ENCODE data around the gene POLR3B.

The POLR3B gene

GRCh38 chr12:106415134-106415533, 57.6 kb downstream of the POLR3B start:
- Histone ChIP-seq H3K4me1 (no peaks in the 10 kb centered on the region), H3K36me3 (0 out of 2 replicates have a peak, but pooled peaks cover 9% of the 10 kb centered on the region), H3K4me3 (ENCODE audit: low read depth, low read length) (no peak overlapping the region), H3K9me3 (no peaks in the 10 kb centered on the region), H3K27me3 (no peaks in the 10 kb centered on the region)
- DNase-seq = no peak
- TF ChIP-seq CTCF (IDR thresholded peaks at IDR 0.05; ENCODE audit: low read depth, low read length) = no peak

DNA sequence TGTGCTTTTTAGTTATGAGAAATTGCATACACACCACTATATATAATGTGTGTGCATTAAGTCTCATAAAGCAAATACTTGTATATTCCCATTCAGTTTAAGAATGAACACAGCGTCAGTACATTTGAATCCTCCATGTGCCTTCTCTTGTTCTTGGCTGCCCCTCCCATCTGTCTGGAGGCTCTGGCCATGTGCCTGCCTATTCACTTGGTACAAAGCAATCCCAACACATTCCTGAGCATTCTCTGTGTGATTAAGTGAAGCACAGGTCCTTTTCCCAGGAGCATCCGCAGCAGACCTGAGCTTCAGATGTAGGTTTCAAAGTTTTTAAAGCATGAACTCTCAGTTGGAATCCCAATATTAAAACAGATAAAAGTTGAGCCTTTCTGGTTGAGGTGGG, 58.7 kb downstream of the POLR3B start:
- TF ChIP-seq CTCF (IDR thresholded peaks at IDR 0.05; ENCODE audit: low read depth, low read length) = no peak
- H3K27me3 ChIP-seq = no peaks in the 10 kb centered on the region
- no peak overlapping the region for H3K4me3 ChIP-seq (ENCODE audit: low read depth, low read length)

GRCh38 chr12:106417926-106418910, 60.7 kb downstream of the POLR3B start:
- Histone ChIP-seq H3K4me3 (ENCODE audit: low read depth, low read length) (no peak overlapping the region), H3K27me3 (no peaks in the 10 kb centered on the region), H3K9me3 (no peaks in the 10 kb centered on the region; the same call in 1 of the 2 replicates), H3K36me3 (0 out of 2 replicates have a peak, but pooled peaks cover 9% of the 10 kb centered on the region), H3K4me1 (no peaks in the 10 kb centered on the region)
- no peak for DNase-seq
- TF ChIP-seq CTCF (IDR thresholded peaks at IDR 0.05; ENCODE audit: low read depth, low read length) = no peak

More for the DNA sequence above, 58.7 kb downstream of the POLR3B start:
- Histone ChIP-seq H3K9me3 (no peaks in the 10 kb centered on the region), H3K4me1 (no peaks in the 10 kb centered on the region), H3K36me3 (0 out of 2 replicates have a peak, but pooled peaks cover 9% of the 10 kb centered on the region)
- DNase-seq = no peak

DNA sequence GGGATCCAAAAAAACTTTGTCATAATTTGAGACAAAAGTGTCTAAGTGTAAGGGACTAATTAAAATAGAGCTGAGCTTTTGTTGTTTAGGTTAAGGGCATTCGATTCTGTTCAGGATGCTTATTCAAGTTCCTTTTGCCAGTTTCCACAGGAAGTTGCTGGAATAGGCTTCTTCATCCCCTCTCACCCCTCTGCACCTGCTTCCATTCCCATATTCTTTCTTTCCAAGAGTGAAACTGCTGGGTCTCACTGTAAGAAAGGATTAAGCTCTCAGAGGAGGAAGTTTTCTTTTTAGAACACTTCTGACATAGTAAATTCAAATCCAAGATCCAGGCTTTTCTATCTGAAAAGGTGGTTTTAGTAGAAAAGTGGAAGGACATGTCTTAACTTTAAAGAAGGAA, 61.4 kb downstream of the POLR3B start:
- H3K4me3 ChIP-seq (ENCODE audit: low read depth, low read length) = no peak overlapping the region
- DNase-seq = no peak
- 0 out of 2 replicates have a peak, but pooled peaks cover 9% of the 10 kb centered on the region for H3K36me3 ChIP-seq
- no peaks in the 10 kb centered on the region for H3K27me3 ChIP-seq
- no peak for TF ChIP-seq CTCF (IDR thresholded peaks at IDR 0.05; ENCODE audit: low read depth, low read length)
- H3K4me1 ChIP-seq = no peaks in the 10 kb centered on the region
- no peaks in the 10 kb centered on the region; the same call in 1 of the 2 replicates for H3K9me3 ChIP-seq

GRCh38 chr12:106423291-106423690, 65.7 kb downstream of the POLR3B start:
- H3K4me1 ChIP-seq = no peaks in the 10 kb centered on the region
- H3K9me3 ChIP-seq = no peaks in the 10 kb centered on the region; the same call in 1 of the 2 replicates
- no peak for TF ChIP-seq CTCF (IDR thresholded peaks at IDR 0.05; ENCODE audit: low read depth, low read length)
- 0 out of 2 replicates have a peak, but pooled peaks cover 3% of the 10 kb centered on the region for H3K36me3 ChIP-seq
- H3K27me3 ChIP-seq = no peaks in the 10 kb centered on the region
- DNase-seq = no peak
- H3K4me3 ChIP-seq (ENCODE audit: low read depth, low read length) = no peak overlapping the region

Measured in BE2C (cell line).